ENCODE measurements around the gene ATP6V1C2.

ATP6V1C2 gene

DNA sequence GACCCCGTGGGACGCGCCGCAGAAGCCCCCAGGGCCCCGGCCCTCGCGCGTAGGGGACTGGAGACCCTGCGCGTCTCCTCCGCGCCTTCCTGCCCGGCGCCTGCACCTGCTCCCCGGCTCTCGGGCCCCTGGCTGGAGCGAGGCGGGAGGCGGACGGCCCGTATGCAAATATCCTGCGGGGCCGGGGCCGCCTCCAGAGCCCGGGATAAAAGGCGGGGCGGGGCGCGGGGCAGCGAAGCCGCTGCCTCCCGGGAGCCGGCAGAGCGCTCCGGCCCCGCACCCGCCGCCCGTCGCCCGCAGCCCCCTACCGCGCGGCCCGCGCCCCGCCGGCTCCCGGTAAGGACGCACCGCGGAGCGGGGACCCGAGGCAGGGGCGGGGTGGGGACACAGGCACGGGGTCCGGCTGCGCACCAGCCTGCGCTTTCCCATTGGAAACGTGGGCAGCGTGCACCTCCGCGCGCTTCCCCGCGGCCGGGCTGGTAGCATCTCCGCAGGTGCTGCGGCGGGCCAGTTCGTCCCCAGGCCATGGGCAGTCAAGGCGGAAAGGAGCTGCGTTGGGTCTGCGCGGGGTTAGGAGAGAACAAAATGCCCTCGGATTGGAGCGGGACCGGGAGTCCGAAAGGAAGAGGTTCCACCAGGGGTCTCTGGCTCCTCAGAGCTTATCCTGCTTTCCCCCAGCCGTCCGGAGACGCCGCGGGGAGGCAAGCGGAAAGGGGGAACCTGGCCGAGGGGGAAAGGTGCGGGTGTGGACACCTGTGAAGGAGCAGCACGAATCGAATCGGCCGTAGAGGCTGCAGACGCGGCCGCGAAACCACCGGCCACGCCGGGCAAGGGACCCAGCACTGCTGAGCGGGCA, at the start of gene ATP6V1C2:
Gene ATP6V1C2 (plus strand): TSS at position 235 of the 856 bp plus-strand sequence. CDS start 1,220 bp downstream, outside the sequence.
- no peak for DNase-seq

DNA sequence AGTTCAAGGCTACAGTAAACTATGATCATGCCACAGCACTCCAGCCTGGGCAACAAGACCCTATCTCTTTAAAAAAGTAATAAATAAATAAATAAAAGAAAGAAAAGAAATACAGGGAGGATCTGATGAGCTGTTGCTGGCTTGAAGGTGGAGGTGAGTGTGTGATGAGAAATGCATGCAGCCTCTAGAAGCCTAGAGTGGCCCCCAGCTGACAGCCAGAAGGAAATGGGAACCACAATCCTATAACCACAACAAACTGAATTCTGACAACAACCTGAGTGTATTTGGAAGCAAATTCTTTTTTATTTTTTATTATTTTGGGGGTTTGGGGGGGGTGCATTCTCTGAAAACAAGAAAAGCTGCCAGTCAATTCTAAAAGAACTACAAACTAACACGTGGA, 46.3 kb upstream of the ATP6V1C2 start:
- DNase-seq: no peak

DNA sequence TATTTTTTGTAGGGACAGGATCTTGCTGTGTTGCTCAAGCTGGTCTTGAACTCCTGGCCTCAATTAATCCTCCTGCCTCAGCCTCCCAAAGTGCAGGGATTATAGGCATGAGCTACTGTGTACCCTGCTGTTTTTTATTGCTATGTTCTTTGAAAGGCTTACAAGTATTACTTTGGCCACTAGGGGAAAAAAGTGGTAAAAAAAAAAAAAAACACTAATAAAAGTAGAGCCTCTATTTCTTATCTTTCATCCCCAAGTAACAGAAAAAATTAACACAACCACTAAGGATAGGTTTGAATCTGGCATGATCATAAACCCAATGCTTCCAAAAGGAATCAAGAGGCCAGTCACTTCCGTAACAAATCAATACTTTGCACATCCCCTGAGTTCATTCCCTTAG, 43.2 kb upstream of the ATP6V1C2 start:
- no peak for DNase-seq

GRCh38 chr2:10680214-10680613, 41.2 kb upstream of the ATP6V1C2 start:
- no peak for DNase-seq

- no peak for DNase-seq
Measured at GRCh38 chr2:10680957-10681356, 40.5 kb upstream of the ATP6V1C2 start.

GRCh38 chr2:10686176-10686730, 35.2 kb upstream of the ATP6V1C2 start:
- DNase-seq: no peak

- DNase-seq: no peak
Measured at GRCh38 chr2:10688921-10689807, 32.3 kb upstream of the ATP6V1C2 start.

GRCh38 chr2:10691521-10691920, 29.9 kb upstream of the ATP6V1C2 start:
- no peak for DNase-seq

DNA sequence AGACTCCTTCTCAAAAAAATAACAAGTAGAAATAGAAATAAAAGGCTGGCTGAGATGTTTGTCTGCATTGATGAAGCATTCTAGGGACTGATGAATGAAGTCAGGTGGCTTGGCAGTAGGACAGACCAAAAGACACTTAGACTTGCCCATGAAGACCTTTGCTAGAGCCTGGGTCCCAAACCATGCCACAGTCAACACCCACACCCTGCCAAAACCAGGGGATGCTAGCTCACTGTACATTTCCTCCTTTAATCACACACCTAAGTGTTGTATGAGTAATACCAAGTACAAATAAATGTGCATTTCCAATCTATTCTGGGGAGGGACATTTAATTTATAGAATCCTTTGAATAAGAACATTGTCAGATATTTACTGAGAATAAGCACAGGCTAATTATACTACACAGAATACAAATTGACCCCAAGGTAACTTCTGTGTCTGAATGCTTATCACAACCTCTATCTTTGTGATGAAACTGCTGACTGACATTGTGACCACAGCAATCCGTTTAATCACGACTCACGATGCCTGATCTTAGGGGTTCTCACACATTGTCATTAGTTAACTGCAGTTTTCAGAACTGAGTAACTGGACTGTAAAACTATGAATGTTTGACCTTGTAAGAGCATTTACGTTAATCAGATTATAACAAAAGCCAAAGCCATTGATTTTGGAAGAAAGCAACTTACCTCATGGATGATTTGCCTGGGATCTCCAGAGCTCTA, 21.2 kb upstream of the ATP6V1C2 start:
- no peak for DNase-seq

DNA sequence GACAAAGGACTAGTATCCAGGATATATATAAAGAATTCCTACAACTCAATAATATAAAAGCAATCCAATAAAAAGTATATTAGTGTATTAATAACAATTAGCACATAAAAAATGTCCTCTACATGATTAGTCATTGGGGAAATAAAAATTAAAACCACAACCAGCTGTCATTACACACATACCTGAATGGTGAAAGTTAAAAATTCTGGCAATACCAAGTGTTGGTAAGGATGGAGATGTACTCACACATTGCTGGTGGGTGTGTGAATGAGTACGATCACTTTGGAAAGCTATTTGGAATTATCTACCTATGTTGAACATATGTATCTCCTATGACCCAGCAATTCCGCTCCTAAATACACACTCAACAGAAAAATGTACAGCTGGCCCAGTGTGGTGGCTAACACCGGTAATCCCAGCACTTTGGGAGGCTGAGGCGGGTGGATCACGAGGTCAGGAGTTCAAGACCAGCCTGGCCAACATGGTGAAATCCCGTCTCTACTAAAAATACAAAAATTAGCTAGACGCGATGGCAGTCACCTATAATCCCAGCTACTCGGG, 17.3 kb upstream of the ATP6V1C2 start:
- no peak for DNase-seq

DNA sequence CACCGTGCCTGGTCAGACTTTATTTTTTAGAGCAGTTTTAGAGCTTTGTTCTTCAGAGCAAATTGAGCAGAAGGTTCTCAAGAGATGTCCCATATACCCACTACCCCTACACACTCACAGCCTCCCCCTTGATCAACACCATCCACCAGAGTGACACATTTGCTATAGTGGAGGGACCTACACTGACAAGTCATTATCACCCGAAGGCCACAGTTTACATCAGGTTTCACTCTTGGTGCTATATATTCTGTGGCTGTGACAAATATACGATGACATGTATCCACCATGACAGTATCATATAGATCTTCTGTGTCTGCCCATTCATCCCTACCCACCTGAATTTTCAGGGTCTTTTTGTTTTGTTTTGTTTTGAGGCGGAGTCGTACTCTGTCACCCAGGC, 15.4 kb upstream of the ATP6V1C2 start:
- no peak for DNase-seq

- no peak for DNase-seq
Measured at GRCh38 chr2:10707831-10708230, 13.6 kb upstream of the ATP6V1C2 start.

DNA sequence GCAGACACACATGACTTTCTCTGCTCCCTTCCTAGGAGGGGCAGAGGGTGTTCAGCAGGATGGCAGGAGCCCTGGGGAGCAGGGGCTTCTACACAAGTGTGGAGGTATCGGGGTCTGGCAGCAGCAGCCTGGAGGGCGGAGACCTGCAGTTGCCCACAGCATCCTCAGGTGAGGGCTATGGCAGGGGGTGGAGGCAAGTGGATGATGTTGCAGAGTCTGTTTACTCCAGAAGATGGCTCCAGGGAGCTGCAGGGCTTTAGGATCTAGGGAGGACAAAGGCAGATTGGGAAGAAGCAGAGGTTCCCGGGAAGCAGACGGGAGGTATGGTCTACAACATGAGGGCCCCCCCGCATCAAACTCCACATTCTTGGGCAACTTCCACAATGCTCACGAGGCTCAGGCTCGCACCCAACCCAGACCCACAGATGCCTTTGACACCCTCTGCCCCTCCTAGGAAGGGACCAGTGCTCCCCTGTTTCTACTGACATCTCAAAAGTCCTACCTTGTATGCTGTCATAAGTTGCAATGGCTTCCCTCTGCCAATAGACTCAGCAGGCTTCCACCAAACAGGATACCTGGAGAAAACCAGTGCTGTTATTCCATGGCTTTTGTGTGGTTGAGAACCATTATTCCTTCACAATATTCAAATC, 12.0 kb upstream of the ATP6V1C2 start:
- DNase-seq: peak; percentile 21

GRCh38 chr2:10712185-10712809, 9.1 kb upstream of the ATP6V1C2 start:
- DNase-seq: no peak

- DNase-seq: no peak
Measured at GRCh38 chr2:10716581-10716980, 4.8 kb upstream of the ATP6V1C2 start.

- no peak for DNase-seq
Measured at GRCh38 chr2:10717628-10718027, 3.8 kb upstream of the ATP6V1C2 start.

- DNase-seq: no peak
Measured at GRCh38 chr2:10720306-10720705, 1.1 kb upstream of the ATP6V1C2 start.

DNA sequence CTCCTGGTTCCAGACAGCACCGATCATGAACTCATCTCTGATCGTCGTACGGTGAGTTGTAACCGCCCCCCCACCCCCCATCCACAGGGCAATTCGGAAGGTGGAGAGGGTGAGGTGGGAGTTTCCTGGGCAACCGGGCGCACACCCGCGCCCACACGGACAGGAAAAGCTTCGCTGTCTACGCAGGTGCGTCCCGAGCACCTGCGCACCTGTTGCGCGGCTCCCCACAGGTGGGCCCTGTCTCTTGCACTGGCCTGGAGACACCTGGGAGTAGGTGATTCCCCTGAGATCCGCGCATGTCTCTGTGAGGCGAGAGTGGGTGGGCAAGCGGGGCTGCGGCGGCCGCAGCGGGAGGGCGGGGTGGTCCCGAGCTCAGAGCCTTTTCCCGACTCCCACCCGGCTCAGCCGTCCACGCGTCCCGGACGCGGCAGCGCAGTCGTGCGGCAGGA, 459 bp upstream of the ATP6V1C2 start:
- DNase-seq: no peak

DNA sequence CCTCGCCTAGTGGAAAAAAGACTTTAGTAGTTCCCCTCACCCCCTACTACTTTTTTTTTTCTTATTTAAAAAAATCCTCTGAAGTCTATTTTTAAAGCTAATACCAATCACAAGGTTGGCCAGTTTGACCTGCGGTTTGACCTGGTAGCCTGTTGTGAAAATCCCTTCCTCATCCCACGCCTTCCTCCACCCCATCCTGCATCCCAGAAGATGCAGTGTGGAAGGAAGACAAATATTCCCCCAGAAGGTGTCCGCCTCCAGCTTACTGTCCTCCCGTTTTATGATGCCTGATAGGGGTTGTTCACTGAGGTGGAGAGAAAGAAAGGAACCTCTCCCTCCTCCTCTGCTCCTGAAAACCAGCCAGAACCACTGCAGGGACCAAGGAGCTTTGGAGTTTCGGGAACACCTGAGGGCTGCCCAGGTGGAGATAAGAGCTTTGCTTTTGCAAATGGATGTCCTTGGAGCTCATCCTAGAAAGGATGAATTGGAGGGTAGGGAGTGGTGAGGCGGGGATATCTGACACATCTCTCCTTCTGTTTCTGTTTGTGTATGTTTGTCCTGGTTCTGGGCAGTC, 909 bp downstream of the ATP6V1C2 start:
- no peak for DNase-seq

DNA sequence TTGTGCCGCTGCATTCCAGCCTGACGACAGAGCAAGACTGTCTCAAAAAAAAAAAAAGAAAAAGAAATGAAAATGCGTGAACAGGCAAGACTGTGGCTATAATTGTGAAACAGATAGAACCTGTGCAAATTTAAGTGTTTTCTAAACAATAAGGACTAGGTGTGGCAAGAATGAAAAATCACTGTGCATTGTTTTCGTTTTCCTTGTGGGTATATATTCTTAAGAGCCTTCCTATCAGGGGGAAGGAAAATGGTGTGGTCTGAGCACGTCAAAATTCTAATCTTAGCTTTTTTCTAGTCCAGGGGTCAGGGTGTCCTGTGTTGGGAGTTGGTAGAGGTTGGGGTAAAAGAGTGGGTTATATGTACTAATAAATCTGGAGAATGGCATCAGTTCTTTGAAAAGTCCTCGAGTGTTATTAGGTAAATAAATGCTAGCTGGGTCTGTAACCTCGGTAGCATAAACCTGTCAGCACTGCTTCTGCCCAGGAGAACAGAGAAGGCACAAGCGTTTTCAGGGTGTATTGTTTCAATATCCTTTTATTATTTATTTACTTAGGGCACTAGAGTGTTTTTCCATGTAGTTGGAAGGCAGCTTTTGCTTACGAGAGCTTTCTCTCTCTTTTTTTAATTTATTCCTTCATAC, 11.6 kb downstream of the ATP6V1C2 start:
- no peak for DNase-seq

GRCh38 chr2:10733566-10733925, 12.1 kb downstream of the ATP6V1C2 start:
- DNase-seq: no peak

Measured in NCI-H2227 treated with DMSO at 0.1 percent for 48 hours (cell line).